B cell (primary cell): ENCODE measurements around the gene FBLN2.

Experiments
- EZH2 ChIP-seq: IDR thresholded peaks from 2 replicates; pipeline ENCODE4 v1.6.1; 2012; ENCODE audit warnings: borderline replicate concordance, low read depth, mild to moderate bottlenecking, moderate library complexity, low read length; ENCODE audit not compliant: insufficient read depth, poor library complexity, severe bottlenecking
- TF ChIP-seq, protein P1 (sequence below): fragments of 200-600 bp; IDR thresholded peaks from one replicate; pipeline ENCODE4 v1.8.0; 2022; ENCODE audit warnings: antibody characterized with exemption, mild to moderate bottlenecking

DNA sequence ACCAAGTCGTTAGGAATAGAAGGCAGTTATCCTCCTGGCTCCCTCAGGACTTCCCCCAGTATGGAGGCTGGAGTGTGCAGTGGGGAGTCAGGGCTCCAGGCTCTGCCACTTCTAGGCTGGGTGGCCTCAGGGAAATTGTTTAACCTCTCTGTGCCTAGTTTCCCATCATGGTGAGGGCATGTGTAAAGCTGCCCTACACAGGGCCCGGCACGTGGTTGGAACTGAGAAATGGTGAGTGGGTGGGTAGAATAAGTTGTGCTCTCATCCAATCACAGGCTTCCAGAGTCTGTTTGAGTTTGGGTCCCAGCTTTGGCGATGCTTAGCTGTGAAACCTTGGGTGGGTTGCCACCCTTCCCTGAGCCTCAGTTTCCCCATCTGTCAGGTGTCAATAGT lies 117.3 kb downstream of the FBLN2 start:
- TF ChIP-seq, protein P1, sequence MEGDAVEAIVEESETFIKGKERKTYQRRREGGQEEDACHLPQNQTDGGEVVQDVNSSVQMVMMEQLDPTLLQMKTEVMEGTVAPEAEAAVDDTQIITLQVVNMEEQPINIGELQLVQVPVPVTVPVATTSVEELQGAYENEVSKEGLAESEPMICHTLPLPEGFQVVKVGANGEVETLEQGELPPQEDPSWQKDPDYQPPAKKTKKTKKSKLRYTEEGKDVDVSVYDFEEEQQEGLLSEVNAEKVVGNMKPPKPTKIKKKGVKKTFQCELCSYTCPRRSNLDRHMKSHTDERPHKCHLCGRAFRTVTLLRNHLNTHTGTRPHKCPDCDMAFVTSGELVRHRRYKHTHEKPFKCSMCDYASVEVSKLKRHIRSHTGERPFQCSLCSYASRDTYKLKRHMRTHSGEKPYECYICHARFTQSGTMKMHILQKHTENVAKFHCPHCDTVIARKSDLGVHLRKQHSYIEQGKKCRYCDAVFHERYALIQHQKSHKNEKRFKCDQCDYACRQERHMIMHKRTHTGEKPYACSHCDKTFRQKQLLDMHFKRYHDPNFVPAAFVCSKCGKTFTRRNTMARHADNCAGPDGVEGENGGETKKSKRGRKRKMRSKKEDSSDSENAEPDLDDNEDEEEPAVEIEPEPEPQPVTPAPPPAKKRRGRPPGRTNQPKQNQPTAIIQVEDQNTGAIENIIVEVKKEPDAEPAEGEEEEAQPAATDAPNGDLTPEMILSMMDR, result no peak
- no peak for TF ChIP-seq EZH2
